Measurements from ENCODE around the gene RCL1.

DNA sequence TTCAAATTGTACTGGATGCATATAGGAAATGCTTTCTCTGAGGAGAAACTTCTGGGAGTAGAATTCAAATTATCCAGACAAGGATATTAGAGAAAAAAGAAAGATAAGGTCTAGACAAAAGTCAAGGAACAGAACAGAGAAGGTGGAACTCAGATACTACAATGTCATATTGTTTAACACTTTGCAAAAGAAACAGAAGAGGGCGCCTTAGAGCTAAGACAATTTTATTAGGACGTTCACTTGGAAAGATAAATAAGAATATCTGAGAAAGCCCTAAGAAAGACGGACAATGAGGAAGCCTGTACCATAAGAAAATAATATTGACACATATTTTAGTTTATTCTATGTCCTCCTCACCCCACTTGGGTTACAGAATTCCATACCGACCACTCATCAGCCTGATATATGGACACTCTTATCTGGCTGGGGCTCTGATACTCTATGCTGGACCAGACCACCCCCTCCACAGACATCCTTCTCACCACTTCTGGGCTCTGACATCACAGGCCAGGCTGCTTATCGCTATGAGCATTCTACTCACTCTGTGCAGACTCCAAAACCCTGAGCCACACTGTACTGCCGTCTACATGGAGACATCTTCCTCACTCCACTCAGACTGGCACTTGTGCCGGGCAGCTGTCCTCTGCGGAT, 42.6 kb upstream of the RCL1 start:
- TF ChIP-seq GATA2 (IDR thresholded peaks at IDR 0.05; ENCODE audit: low read depth, low read length) (no peak), GATA3 (IDR thresholded peaks at IDR 0.05; ENCODE audit: low read depth, low read length) (no peak)

Data from SH-SY5Y (cell line).